B cell (primary cell): ENCODE results near the gene TRIM46. TPM values are rescaled to one million over a fixed set of nuclear protein-coding genes. Genes with fewer than 3 reads are reported as not detected.

Experiments
- ATAC-seq: fragments of 200-7000 bp; cut with Tn5 transposase; one replicate; pipeline ENCODE4 v1.10.0; 2021; ENCODE audit warnings: low read depth, mild to moderate bottlenecking, moderate number of reproducible peaks, moderate library complexity
- CTCF ChIA-PET: fragments of 350-600 bp; sonication (Branson Sonifier 250); formaldehyde crosslinking; loops from one replicate; lab custom pipeline; 2021; ENCODE audit warnings: antibody characterized with exemption, inconsistent platforms; lab: Charles Lee
- POLR2A ChIA-PET: fragments of 350-600 bp; sonication (Branson Sonifier 250); formaldehyde crosslinking; loops from one replicate; lab custom pipeline; 2021; ENCODE audit warnings: antibody characterized with exemption; lab: Charles Lee
- DNase-seq: peaks from one replicate; pipeline ENCODE4 v3.0.0; 2013
- H2AFZ ChIP-seq: 2 replicates; pipeline ENCODE4 v1.6.1; 2012; ENCODE audit warnings: mild to moderate bottlenecking, low read depth, low read length; ENCODE audit not compliant: insufficient read depth, poor library complexity, severe bottlenecking
- H3K27ac ChIP-seq, 2 donors: 1 replicate in 1 of 2; 2 replicates in 1 of 2; pipeline ENCODE4 v1.5.1; 2012 to 2013; ENCODE audit warnings: low read length in 2 of 2, mild to moderate bottlenecking in 2 of 2, moderate library complexity in 1 of 2
- H3K27me3 ChIP-seq, 4 experiments: fragments of 200-600 bp in 1 of 4; sonication (generic) in 1 of 4; replicated peaks in 1 of 4; 1 replicate in 2 of 4; 2 replicates in 2 of 4; pipeline versions ENCODE4 v1.6.1 to v1.7.0; 2013 to 2016; ENCODE audit warnings: low read length in 3 of 4, mild to moderate bottlenecking in 2 of 4, mixed read lengths in 1 of 4, moderate library complexity in 1 of 4; ENCODE audit not compliant: insufficient read depth in 4 of 4, control insufficient read depth in 3 of 4; ENCODE audit errors: control extremely low read depth in 1 of 4
- H3K36me3 ChIP-seq, 2 experiments: replicated peaks in 1 of 2; 1 replicate in 1 of 2; 2 replicates in 1 of 2; pipeline versions ENCODE4 v1.6.1 to v1.7.1; 2013; ENCODE audit warnings: low read length in 1 of 2; ENCODE audit not compliant: insufficient read depth in 2 of 2, control insufficient read depth in 1 of 2; ENCODE audit errors: control extremely low read depth in 1 of 2, extremely low read depth in 1 of 2
- H3K4me1 ChIP-seq, 2 donors: fragments of 200-600 bp in 1 of 2; sonication (generic) in 1 of 2; 1 replicate in 1 of 2; 2 replicates in 1 of 2; pipeline versions ENCODE4 v1.5.1 to v1.6.1; 2013 to 2017; ENCODE audit warnings: low read length in 2 of 2; ENCODE audit not compliant: control insufficient read depth in 2 of 2, insufficient read depth in 2 of 2
- H3K4me2 ChIP-seq: replicated peaks from 2 replicates; pipeline ENCODE3; 2012; ENCODE audit warnings: mild to moderate bottlenecking, low read depth, low read length; ENCODE audit not compliant: poor library complexity, severe bottlenecking
- H3K4me3 ChIP-seq, 5 experiments: fragments of 200-600 bp in 1 of 5; sonication (generic) in 1 of 5; 1 replicate in 3 of 5; 2 replicates in 2 of 5; pipeline versions ENCODE4 v1.5.1 to v1.7.0; 2011 to 2016; ENCODE audit warnings: low read length in 4 of 5, mild to moderate bottlenecking in 4 of 5, low read depth in 2 of 5, control low read depth in 1 of 5, moderate library complexity in 1 of 5; ENCODE audit not compliant: insufficient read depth in 1 of 5; ENCODE audit errors: control extremely low read depth in 1 of 5, extremely low read depth in 1 of 5
- H3K79me2 ChIP-seq: fragments of 200-600 bp; sonication (generic); one replicate; pipeline ENCODE4 v1.6.0; 2016; ENCODE audit warnings: low read length; ENCODE audit not compliant: control insufficient read depth, insufficient read depth
- H3K9ac ChIP-seq: fragments of 200-600 bp; sonication (generic); 2 replicates; pipeline ENCODE4 v1.6.1; 2017; ENCODE audit warnings: mild to moderate bottlenecking, low read length, moderate library complexity
- H3K9me3 ChIP-seq, 3 donors: one replicate each; pipeline versions ENCODE4 v1.6.1 to v1.7.1; 2013; ENCODE audit warnings: low read length in 2 of 3; ENCODE audit not compliant: control insufficient read depth in 2 of 3, insufficient read depth in 1 of 3; ENCODE audit errors: control extremely low read depth in 1 of 3
- H4K20me1 ChIP-seq: 2 replicates; pipeline ENCODE4 v1.6.0; 2012; ENCODE audit warnings: mild to moderate bottlenecking, low read length; ENCODE audit not compliant: insufficient read depth, control insufficient read depth, poor library complexity, severe bottlenecking
- H3K27ac Mint-ChIP-seq: one replicate; pipeline ENCODE4 v1.8.0; 2021; ENCODE audit warnings: mixed read lengths
- H3K27me3 Mint-ChIP-seq: one replicate; pipeline ENCODE4 v1.8.0; 2021; ENCODE audit warnings: mixed read lengths
- H3K4me1 Mint-ChIP-seq: one replicate; pipeline ENCODE4 v1.8.0; 2021; ENCODE audit warnings: mixed read lengths
- H3K4me3 Mint-ChIP-seq: one replicate; pipeline ENCODE4 v1.8.0; 2021; ENCODE audit warnings: mixed read lengths
- H3K9me3 Mint-ChIP-seq: one replicate; pipeline ENCODE4 v1.8.0; 2022; ENCODE audit warnings: mixed read lengths; ENCODE audit not compliant: insufficient read depth
- CTCF ChIP-seq: fragments of 200-600 bp; IDR thresholded peaks from one replicate; pipeline ENCODE4 v1.8.0; 2022; ENCODE audit warnings: antibody characterized with exemption, mild to moderate bottlenecking
- EZH2 ChIP-seq: IDR thresholded peaks from 2 replicates; pipeline ENCODE4 v1.6.1; 2012; ENCODE audit warnings: borderline replicate concordance, low read depth, mild to moderate bottlenecking, moderate library complexity, low read length; ENCODE audit not compliant: insufficient read depth, poor library complexity, severe bottlenecking
- WGBS: methylation state at CpG from one replicate; pipeline ENCODE4 v1.1.5; 2013; ENCODE audit warnings: missing lambda C conversion rate; ENCODE audit not compliant: insufficient coverage; 5-methylcytosine and 5-hydroxymethylcytosine counted together
- intact Hi-C: fragments of 100-400 bp; cut with micrococcal nuclease; formaldehyde crosslinking; loops from one replicate; pipeline ENCODE4 v1.10.0; 2022
- polyA plus RNA-seq: library from polyadenylated mRNA; depleted of rRNA; stranded (reverse); fragments of >200 nt; gene quantifications from 2 replicates; pipeline ENCODE4 v1.2.3, GENCODE V29; 2012
- total RNA-seq, 2 donors: library from RNA; stranded (reverse); fragments of 120-200 nt in 1 of 2; gene quantifications; 1 replicate in 1 of 2; 2 replicates in 1 of 2; pipeline versions ENCODE4 v1.2.3 to v1.2.4, GENCODE V29; 2013 to 2022

The TRIM46 gene
- total and polyA plus RNA-seq, 2 donors (not counting 1 experiment from before 2014, with no cell fraction given): 2.6 to 3.4 TPM

- no peak overlapping the region for H3K4me2 ChIP-seq
- H3K27ac ChIP-seq: no peak overlapping the region
- H3K9me3 Mint-ChIP-seq: no peaks in the 10 kb centered on the region
- H3K36me3 ChIP-seq: no peaks in the 10 kb centered on the region
- peaks cover 0 to 38% (median 24%) of the 10 kb centered on the region in 4 experiments for H3K27me3 ChIP-seq
- H2AFZ ChIP-seq: no peak overlapping the region
- no peak overlapping the region for H3K4me3 Mint-ChIP-seq
- peaks cover 8% of the 10 kb centered on the region for H4K20me1 ChIP-seq
- TF ChIP-seq CTCF (no peak), EZH2 (no peak)
- DNase-seq: no peak
- H3K79me2 ChIP-seq: no peaks in the 10 kb centered on the region
- H3K4me1 Mint-ChIP-seq: peaks cover 45% of the 10 kb centered on the region
- 100% methylated on average over 8 of the region's 8 CpGs for WGBS
- no peak for ATAC-seq
- no peak overlapping the region for H3K27ac Mint-ChIP-seq
- H3K9me3 ChIP-seq: peaks cover 0 to 7% (median 0%) of the 10 kb centered on the region in 3 donors
- peaks cover 39 to 41% of the 10 kb centered on the region in 2 donors for H3K4me1 ChIP-seq
- H3K9ac ChIP-seq: no peak overlapping the region
- ChIA-PET POLR2A (interaction anchor here (1.2 kb wide), 1 partner anchor 39 kb away, joined by 3 read pairs; no protein-coding TSS in a partner anchor), CTCF (interaction anchor here (1.7 to 3.1 kb wide), 3 partner anchors 36 to 46 kb away, joined by 4 to 15 read pairs (median 7); no protein-coding TSS in a partner anchor)
- intact Hi-C loops: no loop called here
- peaks cover 33% of the 10 kb centered on the region for H3K27me3 Mint-ChIP-seq
- H3K4me3 ChIP-seq: no peak overlapping the region
These were observed 42.4 kb upstream of the TRIM46 start for GRCh38 chr1:155131285-155131684.

- Histone ChIP-seq H3K4me2 (no peak overlapping the region), H3K4me3 (no peak overlapping the region), H3K36me3 (no peaks in the 10 kb centered on the region), H3K27ac (no peak overlapping the region), H3K9me3 (peaks cover 0 to 4% (median 0%) of the 10 kb centered on the region in 3 donors), H4K20me1 (peaks cover 9% of the 10 kb centered on the region), H3K27me3 (peaks cover 0 to 33% (median 21%) of the 10 kb centered on the region in 4 experiments), H3K79me2 (no peaks in the 10 kb centered on the region), H3K9ac (no peak overlapping the region), H3K4me1 (peaks cover 36 to 38% of the 10 kb centered on the region in 2 donors), H2AFZ (no peak overlapping the region)
- no peak for DNase-seq
- 63% methylated on average over 1 of the region's 2 CpGs for WGBS
- H3K9me3 Mint-ChIP-seq: no peaks in the 10 kb centered on the region
- intact Hi-C loops: no loop called here
- no peak overlapping the region for H3K27ac Mint-ChIP-seq
- peaks cover 42% of the 10 kb centered on the region for H3K4me1 Mint-ChIP-seq
- H3K27me3 Mint-ChIP-seq: peaks cover 31% of the 10 kb centered on the region
- TF ChIP-seq EZH2 (no peak), CTCF (no peak)
- POLR2A ChIA-PET: interaction anchor here (1.2 kb wide), 1 partner anchor 39 kb away, joined by 3 read pairs; no protein-coding TSS in a partner anchor
- ATAC-seq: no peak
- CTCF ChIA-PET: interaction anchor here (2.3 to 3.1 kb wide), 2 partner anchors 40 to 41 kb away, joined by 5 to 15 read pairs; partner anchors contain the start of gene KRTCAP2
- H3K4me3 Mint-ChIP-seq: no peak overlapping the region
These were observed 41.8 kb upstream of the TRIM46 start for GRCh38 chr1:155131856-155132255.
